ENCODE measurements around the gene C6orf132. TPM values are rescaled to one million over a fixed set of nuclear protein-coding genes. Genes with fewer than 3 reads are reported as not detected.
A peak's percentile ranks its signal among the peaks of the same experiment; 100 is the strongest.

The C6orf132 gene
- total RNA-seq, 1 experiment from 2014 or later, result 66.0 TPM

DNA sequence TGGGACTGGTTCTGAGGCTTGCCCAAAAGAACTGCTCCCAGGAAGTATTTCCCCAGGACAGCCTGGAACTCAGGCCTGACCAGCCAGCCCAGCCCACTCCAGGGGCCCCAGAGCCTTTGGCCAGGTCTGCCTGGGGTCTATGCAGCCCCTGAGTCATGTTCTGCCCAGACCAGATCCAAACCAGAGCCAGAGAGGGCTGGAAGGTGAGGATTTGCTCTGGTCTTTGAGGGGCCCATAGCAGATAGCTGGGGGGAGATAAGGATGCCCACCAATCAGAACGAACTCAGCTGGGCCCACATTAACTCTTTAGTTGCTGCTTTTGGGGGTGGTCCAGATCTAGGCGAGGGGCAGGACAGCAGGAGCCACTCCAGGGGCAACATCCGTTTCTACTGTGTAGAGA, 16.8 kb downstream of the C6orf132 start:
- no peaks in the 10 kb centered on the region for H3K9me2 ChIP-seq (replicated peaks; ENCODE audit: low read length)
- ChIA-PET POLR2A (ENCODE audit: unreplicated experiment) (no interaction called here), CTCF (no interaction called here)
- DNase-seq (no peak), ATAC-seq (no peak)
- H3K27ac ChIP-seq (ENCODE audit: low read length), result no peak overlapping the region
- H3K9me3 ChIP-seq (ENCODE audit: low read length), result no peaks in the 10 kb centered on the region
- H3K79me2 ChIP-seq (ENCODE audit: low read length), result peaks cover 22% of the 10 kb centered on the region
- intact Hi-C loops (cut with micrococcal nuclease), result no loop called here
- BruUV-seq (replicated peaks), result no TSS peak
- TF ChIP-seq, protein P1, sequence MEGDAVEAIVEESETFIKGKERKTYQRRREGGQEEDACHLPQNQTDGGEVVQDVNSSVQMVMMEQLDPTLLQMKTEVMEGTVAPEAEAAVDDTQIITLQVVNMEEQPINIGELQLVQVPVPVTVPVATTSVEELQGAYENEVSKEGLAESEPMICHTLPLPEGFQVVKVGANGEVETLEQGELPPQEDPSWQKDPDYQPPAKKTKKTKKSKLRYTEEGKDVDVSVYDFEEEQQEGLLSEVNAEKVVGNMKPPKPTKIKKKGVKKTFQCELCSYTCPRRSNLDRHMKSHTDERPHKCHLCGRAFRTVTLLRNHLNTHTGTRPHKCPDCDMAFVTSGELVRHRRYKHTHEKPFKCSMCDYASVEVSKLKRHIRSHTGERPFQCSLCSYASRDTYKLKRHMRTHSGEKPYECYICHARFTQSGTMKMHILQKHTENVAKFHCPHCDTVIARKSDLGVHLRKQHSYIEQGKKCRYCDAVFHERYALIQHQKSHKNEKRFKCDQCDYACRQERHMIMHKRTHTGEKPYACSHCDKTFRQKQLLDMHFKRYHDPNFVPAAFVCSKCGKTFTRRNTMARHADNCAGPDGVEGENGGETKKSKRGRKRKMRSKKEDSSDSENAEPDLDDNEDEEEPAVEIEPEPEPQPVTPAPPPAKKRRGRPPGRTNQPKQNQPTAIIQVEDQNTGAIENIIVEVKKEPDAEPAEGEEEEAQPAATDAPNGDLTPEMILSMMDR (conservative IDR thresholded peaks at IDR 0.05; ENCODE audit: low read depth, low read length), result no peak
- no peak for TF ChIP-seq EZH2phosphoT487 (IDR thresholded peaks at IDR 0.05; ENCODE audit: borderline replicate concordance, low read length)
- no peak for TF ChIP-seq EZH2 (IDR thresholded peaks at IDR 0.05; ENCODE audit: low read length, unreplicated experiment)
- no peak overlapping the region for H3K4me2 ChIP-seq (ENCODE audit: low read length)
- peaks cover 32% of the 10 kb centered on the region for H3K4me1 ChIP-seq (ENCODE audit: insufficient read depth, low read length)
- peaks cover 29% of the 10 kb centered on the region for H3K36me3 ChIP-seq (ENCODE audit: low read depth, low read length)
- H2AFZ ChIP-seq (ENCODE audit: low read length), result no peak overlapping the region
- H3K27me3 ChIP-seq (ENCODE audit: low read length), result no peaks in the 10 kb centered on the region
- no peaks in the 10 kb centered on the region for H3F3A ChIP-seq (ENCODE audit: low read length, unreplicated experiment)
- no peak overlapping the region for H3K9ac ChIP-seq (ENCODE audit: low read length)
- no peaks in the 10 kb centered on the region for H4K20me1 ChIP-seq (ENCODE audit: low read length)
- no peak overlapping the region for H3K4me3 ChIP-seq (ENCODE audit: low read length)

DNA sequence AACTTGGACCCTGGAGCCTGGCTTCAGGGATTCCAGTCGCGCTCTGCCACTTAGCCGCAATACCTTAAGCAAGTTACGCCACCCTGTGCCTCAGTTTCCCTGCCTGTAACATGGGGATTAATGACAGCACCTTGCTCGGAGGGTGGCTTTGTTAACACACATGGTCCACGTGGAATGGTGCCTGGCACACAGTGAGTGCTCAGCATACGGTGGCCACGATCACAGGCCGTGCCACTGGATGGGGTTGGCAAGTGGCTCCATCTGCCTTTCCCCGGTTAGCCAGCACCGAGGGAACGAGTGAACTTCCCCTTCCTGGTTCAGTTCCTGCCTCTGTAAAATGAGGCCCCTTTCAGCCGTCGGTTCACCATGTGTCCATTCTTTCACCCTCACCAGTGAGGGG, 17.2 kb downstream of the C6orf132 start:
- ChIA-PET CTCF (no interaction called here), POLR2A (ENCODE audit: unreplicated experiment) (no interaction called here)
- Histone ChIP-seq H4K20me1 (ENCODE audit: low read length) (no peaks in the 10 kb centered on the region), H3K27me3 (ENCODE audit: low read length) (no peaks in the 10 kb centered on the region), H3K4me2 (ENCODE audit: low read length) (no peak overlapping the region), H3F3A (ENCODE audit: low read length, unreplicated experiment) (no peaks in the 10 kb centered on the region), H3K36me3 (ENCODE audit: low read depth, low read length) (peaks cover 29% of the 10 kb centered on the region), H2AFZ (ENCODE audit: low read length) (no peak overlapping the region), H3K4me1 (ENCODE audit: insufficient read depth, low read length) (peaks cover 32% of the 10 kb centered on the region), H3K9me3 (ENCODE audit: low read length) (no peaks in the 10 kb centered on the region), H3K9me2 (replicated peaks; ENCODE audit: low read length) (no peaks in the 10 kb centered on the region), H3K27ac (ENCODE audit: low read length) (no peak overlapping the region), H3K4me3 (ENCODE audit: low read length) (no peak overlapping the region), H3K79me2 (ENCODE audit: low read length) (peaks cover 19% of the 10 kb centered on the region), H3K9ac (ENCODE audit: low read length) (no peak overlapping the region)
- DNase-seq (no peak), ATAC-seq (no peak)
- no peak for TF ChIP-seq EZH2phosphoT487 (IDR thresholded peaks at IDR 0.05; ENCODE audit: borderline replicate concordance, low read length)
- TF ChIP-seq, protein P1 (conservative IDR thresholded peaks at IDR 0.05; ENCODE audit: low read depth, low read length), result no peak
- TF ChIP-seq EZH2 (IDR thresholded peaks at IDR 0.05; ENCODE audit: low read length, unreplicated experiment), result no peak
- BruUV-seq (replicated peaks), result no TSS peak
- intact Hi-C loops (cut with micrococcal nuclease), result no loop called here

DNA sequence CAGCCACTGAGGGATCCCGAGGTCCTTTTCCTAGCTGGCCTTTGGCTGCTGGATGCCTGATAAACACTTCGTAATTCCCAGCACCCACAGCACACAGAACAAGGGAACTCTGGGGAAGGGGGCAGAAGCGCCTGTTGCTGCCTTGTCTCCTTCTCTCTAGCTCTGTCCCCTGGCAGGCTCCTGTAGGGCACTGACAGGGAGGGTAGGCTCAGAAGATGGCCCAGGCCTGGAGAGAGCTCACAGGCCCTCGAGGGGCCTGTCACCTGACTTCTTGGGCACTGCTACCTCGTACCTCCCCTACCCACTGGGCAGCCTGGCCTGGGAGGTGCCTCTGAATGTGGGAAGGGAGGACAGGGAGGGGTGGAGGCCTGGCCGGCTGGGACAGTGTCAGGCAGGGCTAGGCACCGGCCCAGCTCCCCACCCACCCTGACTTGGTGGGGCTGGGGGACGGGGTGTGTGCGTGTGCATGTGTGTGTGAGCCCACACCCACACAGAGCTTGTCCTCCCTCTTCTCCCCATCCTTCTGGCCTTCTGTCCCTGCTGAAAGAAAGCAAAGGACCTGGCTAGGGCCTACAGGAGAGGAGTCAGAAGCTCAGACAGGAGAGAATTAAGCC, 18.1 kb downstream of the C6orf132 start:
- Histone ChIP-seq H3F3A (ENCODE audit: low read length, unreplicated experiment) (no peaks in the 10 kb centered on the region), H3K9me3 (ENCODE audit: low read length) (no peaks in the 10 kb centered on the region), H2AFZ (ENCODE audit: low read length) (no peak overlapping the region), H3K4me3 (ENCODE audit: low read length) (no peak overlapping the region), H3K9me2 (replicated peaks; ENCODE audit: low read length) (no peaks in the 10 kb centered on the region), H3K4me1 (ENCODE audit: insufficient read depth, low read length) (peaks cover 32% of the 10 kb centered on the region), H4K20me1 (ENCODE audit: low read length) (no peaks in the 10 kb centered on the region), H3K27me3 (ENCODE audit: low read length) (no peaks in the 10 kb centered on the region), H3K4me2 (ENCODE audit: low read length) (no peak overlapping the region), H3K36me3 (ENCODE audit: low read depth, low read length) (peaks cover 26% of the 10 kb centered on the region), H3K27ac (ENCODE audit: low read length) (0 out of 2 replicates have a peak overlapping the region, but pooled peaks have one; percentile 84), H3K9ac (ENCODE audit: low read length) (no peak overlapping the region), H3K79me2 (ENCODE audit: low read length) (peaks cover 10% of the 10 kb centered on the region)
- CTCF ChIA-PET, result no interaction called here
- POLR2A ChIA-PET (ENCODE audit: unreplicated experiment), result no interaction called here
- ATAC-seq (no peak), DNase-seq (no peak)
- no peak for TF ChIP-seq EZH2 (IDR thresholded peaks at IDR 0.05; ENCODE audit: low read length, unreplicated experiment)
- TF ChIP-seq, protein P1 (conservative IDR thresholded peaks at IDR 0.05; ENCODE audit: low read depth, low read length), result no peak
- TF ChIP-seq EZH2phosphoT487 (IDR thresholded peaks at IDR 0.05; ENCODE audit: borderline replicate concordance, low read length), result no peak
- BruUV-seq (replicated peaks), result no TSS peak
- intact Hi-C loops (cut with micrococcal nuclease), result no loop called here

Measured in PC-3 (cell line).